Neural crest cell (in vitro differentiated cells): ENCODE data around the gene NUCKS1. TPM values are rescaled to one million over a fixed set of nuclear protein-coding genes. Genes with fewer than 3 reads are reported as not detected.

Source experiments
- DNase-seq: peaks from one replicate; pipeline ENCODE4 v3.0.0; 2021; ENCODE audit warnings: low read depth, mixed read lengths, low spot score
- H3K27ac Mint-ChIP-seq: one replicate; pipeline ENCODE4 v1.8.0; 2021; ENCODE audit warnings: mild to moderate bottlenecking, mixed read lengths; ENCODE audit not compliant: unreplicated experiment
- H3K27me3 Mint-ChIP-seq: 2 replicates; pipeline ENCODE4 v1.8.0; 2021; ENCODE audit warnings: low read depth, mild to moderate bottlenecking, mixed read lengths
- H3K36me3 Mint-ChIP-seq: 2 replicates; pipeline ENCODE4 v1.8.0; 2021; ENCODE audit warnings: low read depth, mild to moderate bottlenecking, mixed read lengths
- H3K4me1 Mint-ChIP-seq: 2 replicates; pipeline ENCODE4 v1.8.0; 2021; ENCODE audit warnings: mixed read lengths
- H3K4me3 Mint-ChIP-seq: one replicate; pipeline ENCODE4 v1.8.0; 2021; ENCODE audit warnings: mild to moderate bottlenecking, mixed read lengths
- H3K9me3 Mint-ChIP-seq: 2 replicates; pipeline ENCODE4 v1.8.0; 2021; ENCODE audit warnings: mixed read lengths
- total RNA-seq: library from RNA; stranded (reverse); gene quantifications from 2 replicates; pipeline ENCODE4 v1.2.1, GENCODE V29; 2021
- TF ChIP-seq, protein P1 (sequence below): fragments of 200-600 bp; sonication (generic); conservative IDR thresholded peaks from 2 replicates; pipeline ENCODE4 v1.5.0; 2021; ENCODE audit warnings: antibody characterized with exemption, mild to moderate bottlenecking

Gene NUCKS1
- total RNA-seq, 1 donor from 2014 or later = 440 TPM

DNA sequence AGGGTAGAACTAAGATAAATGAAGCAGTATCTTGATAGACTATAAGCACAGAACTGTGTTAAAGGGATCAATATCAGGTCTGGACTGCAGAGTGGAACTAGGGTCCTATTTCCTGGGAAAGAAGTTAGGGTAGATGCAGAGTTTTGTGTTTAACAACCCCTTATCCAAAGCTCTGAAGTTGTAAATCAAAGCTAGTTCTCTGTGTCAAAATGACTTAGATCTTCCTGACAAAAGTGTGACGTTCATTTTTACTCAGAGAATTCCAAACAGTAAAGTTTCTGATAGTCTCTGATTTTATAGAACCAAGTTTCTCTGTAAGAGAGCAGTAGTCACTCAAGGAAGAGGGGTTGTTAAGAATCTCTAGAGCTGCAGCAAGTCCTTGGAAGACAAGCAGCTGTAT, 8.3 kb downstream of the NUCKS1 start:
- no peak overlapping the region for H3K27ac Mint-ChIP-seq
- H3K4me3 Mint-ChIP-seq = peak overlapping the region; percentile 57
- DNase-seq = no peak
- H3K4me1 Mint-ChIP-seq = peaks cover 42% of the 10 kb centered on the region
- peaks cover 10% of the 10 kb centered on the region for H3K36me3 Mint-ChIP-seq
- H3K9me3 Mint-ChIP-seq = no peaks in the 10 kb centered on the region
- TF ChIP-seq, protein P1, sequence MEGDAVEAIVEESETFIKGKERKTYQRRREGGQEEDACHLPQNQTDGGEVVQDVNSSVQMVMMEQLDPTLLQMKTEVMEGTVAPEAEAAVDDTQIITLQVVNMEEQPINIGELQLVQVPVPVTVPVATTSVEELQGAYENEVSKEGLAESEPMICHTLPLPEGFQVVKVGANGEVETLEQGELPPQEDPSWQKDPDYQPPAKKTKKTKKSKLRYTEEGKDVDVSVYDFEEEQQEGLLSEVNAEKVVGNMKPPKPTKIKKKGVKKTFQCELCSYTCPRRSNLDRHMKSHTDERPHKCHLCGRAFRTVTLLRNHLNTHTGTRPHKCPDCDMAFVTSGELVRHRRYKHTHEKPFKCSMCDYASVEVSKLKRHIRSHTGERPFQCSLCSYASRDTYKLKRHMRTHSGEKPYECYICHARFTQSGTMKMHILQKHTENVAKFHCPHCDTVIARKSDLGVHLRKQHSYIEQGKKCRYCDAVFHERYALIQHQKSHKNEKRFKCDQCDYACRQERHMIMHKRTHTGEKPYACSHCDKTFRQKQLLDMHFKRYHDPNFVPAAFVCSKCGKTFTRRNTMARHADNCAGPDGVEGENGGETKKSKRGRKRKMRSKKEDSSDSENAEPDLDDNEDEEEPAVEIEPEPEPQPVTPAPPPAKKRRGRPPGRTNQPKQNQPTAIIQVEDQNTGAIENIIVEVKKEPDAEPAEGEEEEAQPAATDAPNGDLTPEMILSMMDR = no peak
- H3K27me3 Mint-ChIP-seq = no peaks in the 10 kb centered on the region

GRCh38 chr1:205739348-205740160, 10.4 kb downstream of the NUCKS1 start:
- H3K27ac Mint-ChIP-seq = no peak overlapping the region
- H3K4me1 Mint-ChIP-seq = peaks cover 34% of the 10 kb centered on the region
- no peaks in the 10 kb centered on the region for H3K27me3 Mint-ChIP-seq
- H3K9me3 Mint-ChIP-seq = no peaks in the 10 kb centered on the region
- H3K4me3 Mint-ChIP-seq = no peak overlapping the region
- TF ChIP-seq, protein P1 = no peak
- H3K36me3 Mint-ChIP-seq = peaks cover 10% of the 10 kb centered on the region
- DNase-seq = no peak

DNA sequence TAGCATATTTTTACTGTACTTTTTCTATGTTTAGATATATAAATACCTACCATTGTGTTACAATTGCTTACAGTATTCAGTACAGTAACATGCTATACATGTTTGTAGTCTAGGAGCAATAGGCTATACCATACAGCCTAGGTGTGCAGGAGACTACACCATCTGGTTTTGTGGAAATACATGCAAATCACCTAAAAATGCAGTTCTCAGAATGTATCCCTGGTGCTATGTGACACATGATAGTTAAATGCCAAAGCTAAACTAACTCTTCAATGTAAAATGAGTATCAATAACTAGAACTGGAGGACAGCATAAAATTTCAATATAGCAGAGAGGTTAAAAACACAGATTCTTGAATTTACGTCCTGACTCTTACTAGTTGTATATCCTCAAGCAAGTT, 14.8 kb downstream of the NUCKS1 start:
- H3K36me3 Mint-ChIP-seq = peaks cover 16% of the 10 kb centered on the region
- no peak overlapping the region for H3K27ac Mint-ChIP-seq
- no peaks in the 10 kb centered on the region for H3K27me3 Mint-ChIP-seq
- TF ChIP-seq, protein P1 = no peak
- peaks cover 27% of the 10 kb centered on the region for H3K4me1 Mint-ChIP-seq
- H3K4me3 Mint-ChIP-seq = no peak overlapping the region
- no peaks in the 10 kb centered on the region for H3K9me3 Mint-ChIP-seq
- DNase-seq = no peak

DNA sequence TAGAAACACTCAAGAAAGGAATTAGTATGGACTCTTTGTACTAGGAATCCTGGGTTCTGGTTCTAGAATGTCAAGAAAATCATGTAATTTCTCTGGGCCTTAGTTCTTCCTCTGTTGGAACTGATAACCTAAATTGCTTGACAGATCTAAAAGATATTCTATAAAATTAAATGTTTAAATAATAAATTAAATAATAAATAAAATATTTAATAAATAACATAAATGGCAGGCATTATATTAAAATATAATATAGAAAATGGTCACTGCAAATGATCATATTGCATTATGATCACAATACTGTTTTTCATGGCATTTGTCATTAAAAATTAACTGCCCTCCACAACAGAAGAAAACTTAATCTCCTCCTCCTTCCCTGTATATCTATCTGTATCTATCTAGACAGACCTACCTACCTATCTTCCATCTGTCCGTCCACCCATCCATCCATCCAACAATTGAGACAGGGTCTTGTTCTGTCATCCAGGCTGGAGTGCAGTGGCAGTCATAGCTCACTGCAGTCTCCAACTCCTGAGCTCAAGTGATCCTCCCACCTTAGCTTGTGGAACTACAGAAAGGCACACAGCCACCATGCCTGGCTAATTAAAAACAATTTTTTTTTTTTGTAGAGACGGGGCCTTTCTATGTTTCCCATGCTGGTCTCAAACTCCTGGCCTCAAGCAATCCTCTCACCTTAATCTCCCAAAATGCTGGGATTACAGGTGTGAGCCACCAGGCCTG, 16.4 kb downstream of the NUCKS1 start:
- H3K27ac Mint-ChIP-seq = no peak overlapping the region
- no peak for DNase-seq
- H3K36me3 Mint-ChIP-seq = peaks cover 16% of the 10 kb centered on the region
- no peak overlapping the region for H3K4me3 Mint-ChIP-seq
- TF ChIP-seq, protein P1 = no peak
- no peaks in the 10 kb centered on the region for H3K27me3 Mint-ChIP-seq
- H3K4me1 Mint-ChIP-seq = peaks cover 23% of the 10 kb centered on the region
- H3K9me3 Mint-ChIP-seq = no peaks in the 10 kb centered on the region

GRCh38 chr1:205729945-205730610, 19.9 kb downstream of the NUCKS1 start:
- Mint-ChIP-seq H3K27me3 (no peaks in the 10 kb centered on the region), H3K36me3 (peaks cover 16% of the 10 kb centered on the region), H3K9me3 (no peaks in the 10 kb centered on the region), H3K27ac (no peak overlapping the region), H3K4me3 (no peak overlapping the region), H3K4me1 (peaks cover 17% of the 10 kb centered on the region)
- DNase-seq = no peak
- TF ChIP-seq, protein P1 = no peak
